ENCODE measurements around the gene MAB21L4. TPM values are rescaled to one million over a fixed set of nuclear protein-coding genes. Genes with fewer than 3 reads are reported as not detected.

Gene MAB21L4
- total and polyA plus RNA-seq, 2 of the 8 experiments (the other 6 are each of a cell fraction or from before 2014, with no cell fraction given) = 0.11 TPM; not detected in 1

DNA sequence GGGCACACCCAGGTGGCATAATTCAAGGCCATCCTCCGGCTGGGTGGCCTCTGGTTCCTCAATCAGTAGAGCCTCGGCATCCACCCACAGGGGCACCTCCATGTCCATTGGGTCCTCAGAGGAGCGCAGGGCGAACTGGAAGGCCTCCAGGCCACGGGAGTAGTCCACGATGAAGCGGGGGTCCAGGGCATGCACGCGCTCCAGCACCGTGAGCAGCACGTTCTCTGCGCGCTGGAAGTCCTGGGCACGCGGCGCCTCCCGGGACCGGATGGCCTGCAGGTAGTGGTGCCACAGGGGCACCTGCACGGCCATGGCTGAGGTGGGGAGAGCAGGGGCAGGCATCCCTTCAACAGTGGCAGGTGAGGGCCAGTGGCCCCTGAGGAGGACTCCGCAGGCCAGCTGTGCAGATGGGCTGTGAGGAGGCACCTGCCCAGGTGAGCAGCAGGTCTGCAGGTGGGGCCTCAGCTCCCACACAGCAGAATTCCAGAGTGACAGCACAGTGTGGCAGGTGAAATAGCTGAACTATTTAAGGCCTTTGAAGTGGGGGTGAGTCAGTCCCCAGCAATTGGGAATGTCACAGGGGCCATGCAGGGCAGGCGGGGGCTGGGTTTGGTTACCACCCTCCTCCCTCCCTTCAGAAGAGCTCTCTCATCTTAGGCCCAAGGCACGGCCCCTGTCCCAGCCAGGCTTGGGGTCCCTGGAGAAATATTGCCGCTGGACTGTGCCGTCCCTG lies at the start of gene MAB21L4 (continued):
- TF ChIP-seq SAP30 (IDR thresholded peaks at IDR 0.05; ENCODE audit: insufficient read depth, insufficient replicate concordance, low read length) = no peak
- TF ChIP-seq, protein P1, sequence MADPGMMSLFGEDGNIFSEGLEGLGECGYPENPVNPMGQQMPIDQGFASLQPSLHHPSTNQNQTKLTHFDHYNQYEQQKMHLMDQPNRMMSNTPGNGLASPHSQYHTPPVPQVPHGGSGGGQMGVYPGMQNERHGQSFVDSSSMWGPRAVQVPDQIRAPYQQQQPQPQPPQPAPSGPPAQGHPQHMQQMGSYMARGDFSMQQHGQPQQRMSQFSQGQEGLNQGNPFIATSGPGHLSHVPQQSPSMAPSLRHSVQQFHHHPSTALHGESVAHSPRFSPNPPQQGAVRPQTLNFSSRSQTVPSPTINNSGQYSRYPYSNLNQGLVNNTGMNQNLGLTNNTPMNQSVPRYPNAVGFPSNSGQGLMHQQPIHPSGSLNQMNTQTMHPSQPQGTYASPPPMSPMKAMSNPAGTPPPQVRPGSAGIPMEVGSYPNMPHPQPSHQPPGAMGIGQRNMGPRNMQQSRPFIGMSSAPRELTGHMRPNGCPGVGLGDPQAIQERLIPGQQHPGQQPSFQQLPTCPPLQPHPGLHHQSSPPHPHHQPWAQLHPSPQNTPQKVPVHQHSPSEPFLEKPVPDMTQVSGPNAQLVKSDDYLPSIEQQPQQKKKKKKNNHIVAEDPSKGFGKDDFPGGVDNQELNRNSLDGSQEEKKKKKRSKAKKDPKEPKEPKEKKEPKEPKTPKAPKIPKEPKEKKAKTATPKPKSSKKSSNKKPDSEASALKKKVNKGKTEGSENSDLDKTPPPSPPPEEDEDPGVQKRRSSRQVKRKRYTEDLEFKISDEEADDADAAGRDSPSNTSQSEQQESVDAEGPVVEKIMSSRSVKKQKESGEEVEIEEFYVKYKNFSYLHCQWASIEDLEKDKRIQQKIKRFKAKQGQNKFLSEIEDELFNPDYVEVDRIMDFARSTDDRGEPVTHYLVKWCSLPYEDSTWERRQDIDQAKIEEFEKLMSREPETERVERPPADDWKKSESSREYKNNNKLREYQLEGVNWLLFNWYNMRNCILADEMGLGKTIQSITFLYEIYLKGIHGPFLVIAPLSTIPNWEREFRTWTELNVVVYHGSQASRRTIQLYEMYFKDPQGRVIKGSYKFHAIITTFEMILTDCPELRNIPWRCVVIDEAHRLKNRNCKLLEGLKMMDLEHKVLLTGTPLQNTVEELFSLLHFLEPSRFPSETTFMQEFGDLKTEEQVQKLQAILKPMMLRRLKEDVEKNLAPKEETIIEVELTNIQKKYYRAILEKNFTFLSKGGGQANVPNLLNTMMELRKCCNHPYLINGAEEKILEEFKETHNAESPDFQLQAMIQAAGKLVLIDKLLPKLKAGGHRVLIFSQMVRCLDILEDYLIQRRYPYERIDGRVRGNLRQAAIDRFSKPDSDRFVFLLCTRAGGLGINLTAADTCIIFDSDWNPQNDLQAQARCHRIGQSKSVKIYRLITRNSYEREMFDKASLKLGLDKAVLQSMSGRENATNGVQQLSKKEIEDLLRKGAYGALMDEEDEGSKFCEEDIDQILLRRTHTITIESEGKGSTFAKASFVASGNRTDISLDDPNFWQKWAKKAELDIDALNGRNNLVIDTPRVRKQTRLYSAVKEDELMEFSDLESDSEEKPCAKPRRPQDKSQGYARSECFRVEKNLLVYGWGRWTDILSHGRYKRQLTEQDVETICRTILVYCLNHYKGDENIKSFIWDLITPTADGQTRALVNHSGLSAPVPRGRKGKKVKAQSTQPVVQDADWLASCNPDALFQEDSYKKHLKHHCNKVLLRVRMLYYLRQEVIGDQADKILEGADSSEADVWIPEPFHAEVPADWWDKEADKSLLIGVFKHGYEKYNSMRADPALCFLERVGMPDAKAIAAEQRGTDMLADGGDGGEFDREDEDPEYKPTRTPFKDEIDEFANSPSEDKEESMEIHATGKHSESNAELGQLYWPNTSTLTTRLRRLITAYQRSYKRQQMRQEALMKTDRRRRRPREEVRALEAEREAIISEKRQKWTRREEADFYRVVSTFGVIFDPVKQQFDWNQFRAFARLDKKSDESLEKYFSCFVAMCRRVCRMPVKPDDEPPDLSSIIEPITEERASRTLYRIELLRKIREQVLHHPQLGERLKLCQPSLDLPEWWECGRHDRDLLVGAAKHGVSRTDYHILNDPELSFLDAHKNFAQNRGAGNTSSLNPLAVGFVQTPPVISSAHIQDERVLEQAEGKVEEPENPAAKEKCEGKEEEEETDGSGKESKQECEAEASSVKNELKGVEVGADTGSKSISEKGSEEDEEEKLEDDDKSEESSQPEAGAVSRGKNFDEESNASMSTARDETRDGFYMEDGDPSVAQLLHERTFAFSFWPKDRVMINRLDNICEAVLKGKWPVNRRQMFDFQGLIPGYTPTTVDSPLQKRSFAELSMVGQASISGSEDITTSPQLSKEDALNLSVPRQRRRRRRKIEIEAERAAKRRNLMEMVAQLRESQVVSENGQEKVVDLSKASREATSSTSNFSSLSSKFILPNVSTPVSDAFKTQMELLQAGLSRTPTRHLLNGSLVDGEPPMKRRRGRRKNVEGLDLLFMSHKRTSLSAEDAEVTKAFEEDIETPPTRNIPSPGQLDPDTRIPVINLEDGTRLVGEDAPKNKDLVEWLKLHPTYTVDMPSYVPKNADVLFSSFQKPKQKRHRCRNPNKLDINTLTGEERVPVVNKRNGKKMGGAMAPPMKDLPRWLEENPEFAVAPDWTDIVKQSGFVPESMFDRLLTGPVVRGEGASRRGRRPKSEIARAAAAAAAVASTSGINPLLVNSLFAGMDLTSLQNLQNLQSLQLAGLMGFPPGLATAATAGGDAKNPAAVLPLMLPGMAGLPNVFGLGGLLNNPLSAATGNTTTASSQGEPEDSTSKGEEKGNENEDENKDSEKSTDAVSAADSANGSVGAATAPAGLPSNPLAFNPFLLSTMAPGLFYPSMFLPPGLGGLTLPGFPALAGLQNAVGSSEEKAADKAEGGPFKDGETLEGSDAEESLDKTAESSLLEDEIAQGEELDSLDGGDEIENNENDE (IDR thresholded peaks at IDR 0.05; ENCODE audit: insufficient replicate concordance, low read length) = no peak
- no peak for TF ChIP-seq CEBPB (IDR thresholded peaks at IDR 0.05; ENCODE audit: low read depth, low read length)
- no peak for TF ChIP-seq RBBP5 (IDR thresholded peaks at IDR 0.05; ENCODE audit: borderline replicate concordance, low read depth, low read length)

Data from H1 (cell line).